ENCODE data around the gene CSMD2.
A peak's percentile ranks its signal among the peaks of the same experiment; 100 is the strongest.

Gene CSMD2

DNA sequence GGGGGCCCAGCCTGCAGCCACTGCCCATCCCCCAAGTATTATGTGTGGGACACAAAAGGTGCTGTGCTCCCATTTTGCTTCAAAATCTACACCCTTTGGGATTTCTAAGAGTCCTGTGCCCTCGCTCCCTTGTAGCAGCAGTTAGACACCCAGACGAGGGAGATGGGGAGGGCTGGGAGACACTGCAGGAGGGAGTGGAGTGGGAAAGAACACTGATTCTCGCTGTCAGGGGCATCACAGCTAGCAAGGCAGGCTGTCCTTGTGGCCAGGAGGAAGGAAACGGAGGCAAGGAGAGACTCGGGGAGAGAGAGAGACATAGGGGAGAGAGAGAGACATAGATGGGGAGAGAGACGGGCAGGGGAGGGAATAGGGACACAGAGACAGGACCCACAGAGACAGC is 38.5 kb downstream of the CSMD2 start:
- H3K27ac ChIP-seq, result no peak overlapping the region
- no peak for TF ChIP-seq CTCF (conservative IDR thresholded peaks at IDR 0.05)

GRCh38 chr1:34125721-34126380 is 39.2 kb downstream of the CSMD2 start:
- H3K27ac ChIP-seq, result no peak overlapping the region
- no peak for TF ChIP-seq CTCF (conservative IDR thresholded peaks at IDR 0.05)

- TF ChIP-seq CTCF (conservative IDR thresholded peaks at IDR 0.05), result no peak
- no peak overlapping the region for H3K27ac ChIP-seq
These were observed 42.7 kb downstream of the CSMD2 start for GRCh38 chr1:34122080-34122932.

DNA sequence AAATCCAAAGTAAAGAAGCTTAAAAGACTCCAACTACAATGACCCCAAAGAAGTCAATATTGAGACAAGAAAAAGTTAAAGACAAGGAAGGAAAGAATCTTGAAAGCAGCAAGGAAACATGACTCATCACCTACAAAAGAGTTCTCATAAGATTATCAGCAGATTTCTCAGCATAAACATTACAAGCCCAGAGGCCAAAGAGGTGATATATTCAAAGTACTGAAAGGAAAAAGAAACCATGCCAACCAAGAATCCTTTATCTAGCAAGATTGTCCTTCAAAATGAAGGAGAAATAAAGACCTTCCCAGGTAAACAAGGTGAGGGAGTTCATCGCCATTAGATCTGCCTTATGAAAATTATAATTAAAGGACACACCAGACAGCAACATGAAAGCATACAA is 49.8 kb downstream of the CSMD2 start:
- H3K27ac ChIP-seq, result no peak overlapping the region
- TF ChIP-seq CTCF (conservative IDR thresholded peaks at IDR 0.05), result no peak

DNA sequence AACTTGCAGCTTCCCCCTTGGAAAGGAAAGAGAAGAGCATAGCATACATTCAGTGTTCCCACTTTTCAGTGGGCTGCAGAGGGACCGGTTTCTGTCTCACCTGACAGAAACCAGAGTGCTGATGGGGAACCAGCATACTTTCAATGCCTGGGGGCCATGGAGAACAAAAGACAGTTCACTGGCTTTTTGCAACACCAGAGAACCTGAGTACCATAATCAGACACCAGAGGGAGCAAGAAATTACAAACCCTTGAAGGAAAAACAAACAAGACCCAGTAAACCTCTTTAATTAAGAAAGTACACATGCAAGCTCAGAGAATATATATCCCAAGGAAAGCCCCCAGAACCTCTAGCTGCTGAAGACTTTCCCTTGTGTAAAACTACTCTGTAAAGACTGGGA is 51.1 kb downstream of the CSMD2 start:
- TF ChIP-seq CTCF (conservative IDR thresholded peaks at IDR 0.05), result peak; percentile 77
- no peak overlapping the region for H3K27ac ChIP-seq

DNA sequence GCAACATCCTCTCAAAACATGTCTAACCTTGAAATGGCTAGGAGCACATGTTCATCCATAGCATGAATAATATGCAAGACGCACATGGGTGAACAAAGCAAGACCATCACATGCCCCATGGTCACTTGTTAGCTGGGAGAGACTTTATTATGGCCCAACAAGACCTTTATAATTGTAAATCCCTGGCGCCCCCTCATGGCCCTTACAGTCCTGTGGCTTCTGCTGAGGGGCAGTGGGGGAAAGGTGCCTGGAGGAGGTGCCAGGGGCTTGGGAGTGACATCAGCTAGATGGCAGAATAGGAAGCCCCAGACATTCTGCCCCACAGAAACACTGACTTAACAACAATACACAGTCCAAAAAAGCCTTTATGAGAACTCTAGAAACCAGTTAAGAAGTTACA is 51.7 kb downstream of the CSMD2 start:
- no peak overlapping the region for H3K27ac ChIP-seq
- no peak for TF ChIP-seq CTCF (conservative IDR thresholded peaks at IDR 0.05)

GRCh38 chr1:34108711-34109110 is 56.3 kb downstream of the CSMD2 start:
- H3K27ac ChIP-seq, result no peak overlapping the region
- no peak for TF ChIP-seq CTCF (conservative IDR thresholded peaks at IDR 0.05)

Measured in VCaP (cell line).